SU-DHL-6 (cell line): Measurements from ENCODE around the gene C20orf144.
"Not testable (repeated sequence)": the region's sequence is repeated elsewhere in the genome, so short reads cannot be mapped to it uniquely, and the experiment has no call there.

ENCODE experiments used
- H2AFZ ChIP-seq: fragments of 200-600 bp; sonication (generic); 2 replicates; pipeline ENCODE4 v1.6.1; 2014; ENCODE audit warnings: low read depth, mild to moderate bottlenecking, moderate library complexity, mixed read lengths, antibody characterized with exemption, low read length; ENCODE audit not compliant: severe bottlenecking
- H3F3A ChIP-seq: fragments of 200-600 bp; shearing (Covaris generic); 2 replicates; pipeline ENCODE4 v1.6.0; 2016; ENCODE audit warnings: antibody characterized with exemption, mild to moderate bottlenecking; ENCODE audit not compliant: insufficient read depth
- H3K27ac ChIP-seq: fragments of 200-600 bp; sonication (generic); 2 replicates; pipeline ENCODE4 v1.5.1; 2016; ENCODE audit warnings: low read depth, mild to moderate bottlenecking, low read length, moderate library complexity, mixed read lengths
- H3K27me3 ChIP-seq: fragments of 200-600 bp; sonication (generic), shearing (Covaris generic); 2 replicates; pipeline ENCODE4 v1.6.0; 2014; ENCODE audit warnings: mild to moderate bottlenecking, low read length
- H3K36me3 ChIP-seq: fragments of 200-600 bp; sonication (generic); 2 replicates; pipeline ENCODE4 v1.6.1; 2014; ENCODE audit warnings: mild to moderate bottlenecking, low read length, mixed read lengths
- H3K4me2 ChIP-seq: fragments of 300-600, 200-600 bp; shearing (Covaris generic), sonication (generic); 2 replicates; pipeline ENCODE4 v1.6.0; 2014; ENCODE audit warnings: low read length, low read depth, mild to moderate bottlenecking; ENCODE audit not compliant: poor library complexity, severe bottlenecking
- H3K4me3 ChIP-seq: fragments of 200-600 bp; sonication (generic); 2 replicates; pipeline ENCODE4 v1.5.1; 2014; ENCODE audit warnings: antibody characterized with exemption, low read length, mild to moderate bottlenecking, mixed read lengths; ENCODE audit not compliant: insufficient read depth, poor library complexity, severe bottlenecking
- H3K79me2 ChIP-seq: fragments of 200-600 bp; sonication (generic); 2 replicates; pipeline ENCODE4 v1.6.1; 2014; ENCODE audit warnings: mild to moderate bottlenecking, low read length, moderate library complexity; ENCODE audit not compliant: insufficient read depth
- H3K9ac ChIP-seq: fragments of 200-600 bp; sonication (generic); 2 replicates; pipeline ENCODE4 v1.7.0; 2014; ENCODE audit warnings: mild to moderate bottlenecking, low read length
- H3K9me2 ChIP-seq: fragments of 200-600 bp; sonication (generic); replicated peaks from 2 replicates; pipeline ENCODE4 v1.6.1; 2014; ENCODE audit warnings: low read length; ENCODE audit not compliant: insufficient read depth
- H3K9me3 ChIP-seq: fragments of 200-600 bp; sonication (generic); 2 replicates; pipeline ENCODE4 v1.6.1; 2014; ENCODE audit warnings: low read length, mixed read lengths; ENCODE audit not compliant: insufficient read depth
- H4K20me1 ChIP-seq: fragments of 200-600 bp; sonication (generic); 2 replicates; pipeline ENCODE4 v1.6.1; 2014; ENCODE audit warnings: low read depth, mild to moderate bottlenecking, antibody characterized with exemption, low read length, moderate library complexity, mixed read lengths
- CTCF ChIP-seq: fragments of 200-600 bp; sonication (generic); IDR thresholded peaks from one replicate; pipeline ENCODE4 v1.5.1; 2017; ENCODE audit warnings: antibody characterized with exemption, mild to moderate bottlenecking, low read length, moderate library complexity; ENCODE audit not compliant: insufficient read depth, poor library complexity, severe bottlenecking
- EZH2phosphoT487 ChIP-seq: fragments of 200-600 bp; sonication (generic), shearing (Covaris generic); conservative IDR thresholded peaks from 2 replicates; pipeline ENCODE4 v1.6.1; 2018; ENCODE audit warnings: mild to moderate bottlenecking, antibody characterized with exemption, low read length, moderate library complexity, mixed read lengths

Gene C20orf144

GRCh38 chr20:33629533-33629932 is 32.6 kb upstream of the C20orf144 start:
- TF ChIP-seq CTCF (no peak), EZH2phosphoT487 (no peak)
- Histone ChIP-seq H4K20me1 (no peaks in the 10 kb centered on the region), H3K27ac (no peak overlapping the region), H3K9me2 (no peaks in the 10 kb centered on the region), H3K9me3 (no peaks in the 10 kb centered on the region), H3K36me3 (no peaks in the 10 kb centered on the region), H3F3A (no peaks in the 10 kb centered on the region), H3K9ac (no peak overlapping the region), H3K4me3 (no peak overlapping the region), H3K27me3 (no peaks in the 10 kb centered on the region), H3K79me2 (no peaks in the 10 kb centered on the region), H2AFZ (no peak overlapping the region), H3K4me2 (no peak overlapping the region)

GRCh38 chr20:33629979-33630378 is 32.1 kb upstream of the C20orf144 start:
- H3K79me2 ChIP-seq: no peaks in the 10 kb centered on the region
- no peaks in the 10 kb centered on the region for H3K27me3 ChIP-seq
- no peak overlapping the region for H3K27ac ChIP-seq
- H4K20me1 ChIP-seq: no peaks in the 10 kb centered on the region
- H3K4me2 ChIP-seq: no peak overlapping the region
- H2AFZ ChIP-seq: no peak overlapping the region
- TF ChIP-seq EZH2phosphoT487 (no peak), CTCF (no peak)
- no peaks in the 10 kb centered on the region for H3K9me3 ChIP-seq
- no peak overlapping the region for H3K4me3 ChIP-seq
- no peaks in the 10 kb centered on the region for H3K36me3 ChIP-seq
- no peaks in the 10 kb centered on the region for H3F3A ChIP-seq
- no peaks in the 10 kb centered on the region for H3K9me2 ChIP-seq
- no peak overlapping the region for H3K9ac ChIP-seq

GRCh38 chr20:33630507-33630906 is 31.6 kb upstream of the C20orf144 start:
- H3K9ac ChIP-seq: no peak overlapping the region
- H3K4me2 ChIP-seq: no peak overlapping the region
- H4K20me1 ChIP-seq: no peaks in the 10 kb centered on the region
- H3K27ac ChIP-seq: no peak overlapping the region
- TF ChIP-seq CTCF (no peak), EZH2phosphoT487 (no peak)
- no peaks in the 10 kb centered on the region for H3F3A ChIP-seq
- H2AFZ ChIP-seq: no peak overlapping the region
- H3K9me2 ChIP-seq: no peaks in the 10 kb centered on the region
- H3K36me3 ChIP-seq: no peaks in the 10 kb centered on the region
- no peaks in the 10 kb centered on the region for H3K79me2 ChIP-seq
- no peaks in the 10 kb centered on the region for H3K9me3 ChIP-seq
- H3K27me3 ChIP-seq: no peaks in the 10 kb centered on the region
- H3K4me3 ChIP-seq: no peak overlapping the region

GRCh38 chr20:33631910-33632309 is 30.2 kb upstream of the C20orf144 start:
- not testable (repeated sequence) for H3K9ac ChIP-seq, H3K4me2 ChIP-seq, H3K9me3 ChIP-seq, H3K9me2 ChIP-seq, H3K4me3 ChIP-seq, H3K27me3 ChIP-seq, H3K36me3 ChIP-seq, H3K27ac ChIP-seq, H3F3A ChIP-seq, H4K20me1 ChIP-seq, H3K79me2 ChIP-seq, H2AFZ ChIP-seq
